ENCODE results near the gene ABCC5.
"Not testable (repeated sequence)": the region's sequence is repeated elsewhere in the genome, so short reads cannot be mapped to it uniquely, and the experiment has no call there.

ABCC5 gene

GRCh38 chr3:184017672-184018423, at the start of gene ABCC5:
Gene ABCC5, minus strand, starts transcription at chr3:184017884. Its CDS starts 3,492 bp downstream, at chr3:184014392.
- Histone ChIP-seq H3K9ac (ENCODE audit: low read depth, low read length) (peak within 1 kb of the TSS; percentile 96), H3K27me3 (ENCODE audit: insufficient read depth, low read length) (no peaks in the 10 kb centered on the region), H3K36me3 (ENCODE audit: insufficient read depth, low read depth, low read length) (peaks cover 10% of the 10 kb centered on the region), H3K4me1 (ENCODE audit: insufficient read depth, low read length) (peaks cover 15% of the 10 kb centered on the region; the same call in 1 of the 2 replicates), H3K27ac (ENCODE audit: low read length) (no peak within 1 kb of the TSS), H3K4me3 (ENCODE audit: low read length) (peak within 1 kb of the TSS; percentile 98), H3K9me3 (ENCODE audit: insufficient read depth, low read depth, low read length) (no peaks in the 10 kb centered on the region)

GRCh38 chr3:184066211-184066610, 48.5 kb upstream of the ABCC5 start:
- Histone ChIP-seq H3K9ac (ENCODE audit: low read depth, low read length) (no peak overlapping the region), H3K9me3 (ENCODE audit: insufficient read depth, low read depth, low read length) (peaks cover 3% of the 10 kb centered on the region), H3K4me3 (ENCODE audit: low read length) (no peak overlapping the region), H3K27ac (ENCODE audit: low read length) (no peak overlapping the region), H3K27me3 (ENCODE audit: insufficient read depth, low read length) (no peaks in the 10 kb centered on the region), H3K4me1 (ENCODE audit: insufficient read depth, low read length) (no peaks in the 10 kb centered on the region), H3K36me3 (ENCODE audit: insufficient read depth, low read depth, low read length) (no peaks in the 10 kb centered on the region)

GRCh38 chr3:184062637-184063036, 45.0 kb upstream of the ABCC5 start:
- no peak overlapping the region for H3K27ac ChIP-seq (ENCODE audit: low read length)
- H3K4me3 ChIP-seq (ENCODE audit: low read length), result no peak overlapping the region
- no peaks in the 10 kb centered on the region for H3K9me3 ChIP-seq (ENCODE audit: insufficient read depth, low read depth, low read length)
- H3K36me3 ChIP-seq (ENCODE audit: insufficient read depth, low read depth, low read length), result no peaks in the 10 kb centered on the region
- no peaks in the 10 kb centered on the region for H3K27me3 ChIP-seq (ENCODE audit: insufficient read depth, low read length)
- H3K9ac ChIP-seq (ENCODE audit: low read depth, low read length), result no peak overlapping the region
- H3K4me1 ChIP-seq (ENCODE audit: insufficient read depth, low read length), result no peaks in the 10 kb centered on the region

- Histone ChIP-seq H3K27ac (ENCODE audit: low read length) (no peak overlapping the region), H3K36me3 (ENCODE audit: insufficient read depth, low read depth, low read length) (no peaks in the 10 kb centered on the region), H3K9ac (ENCODE audit: low read depth, low read length) (no peak overlapping the region), H3K4me3 (ENCODE audit: low read length) (no peak overlapping the region), H3K4me1 (ENCODE audit: insufficient read depth, low read length) (no peaks in the 10 kb centered on the region), H3K9me3 (ENCODE audit: insufficient read depth, low read depth, low read length) (no peaks in the 10 kb centered on the region), H3K27me3 (ENCODE audit: insufficient read depth, low read length) (no peaks in the 10 kb centered on the region)
Measured at GRCh38 chr3:184059424-184059823, 41.7 kb upstream of the ABCC5 start.

GRCh38 chr3:184058029-184058428, 40.3 kb upstream of the ABCC5 start:
- no peaks in the 10 kb centered on the region for H3K27me3 ChIP-seq (ENCODE audit: insufficient read depth, low read length)
- no peak overlapping the region for H3K9ac ChIP-seq (ENCODE audit: low read depth, low read length)
- H3K27ac ChIP-seq (ENCODE audit: low read length), result no peak overlapping the region

GRCh38 chr3:184052767-184053166, 35.1 kb upstream of the ABCC5 start, which contains the start of gene HTR3C:
Gene HTR3C, plus strand, starts transcription at chr3:184053047. Its CDS starts 34 bp downstream, at chr3:184053081.
- Histone ChIP-seq H3K27me3 (ENCODE audit: insufficient read depth, low read length) (no peaks in the 10 kb centered on the region), H3K9me3 (ENCODE audit: insufficient read depth, low read depth, low read length) (no peaks in the 10 kb centered on the region), H3K4me3 (ENCODE audit: low read length) (no peak within 1 kb of the TSS), H3K36me3 (ENCODE audit: insufficient read depth, low read depth, low read length) (no peaks in the 10 kb centered on the region), H3K4me1 (ENCODE audit: insufficient read depth, low read length) (no peaks in the 10 kb centered on the region), H3K9ac (ENCODE audit: low read depth, low read length) (no peak within 1 kb of the TSS), H3K27ac (ENCODE audit: low read length) (no peak within 1 kb of the TSS)

More at GRCh38 chr3:184058029-184058428, 40.3 kb upstream of the ABCC5 start:
- Histone ChIP-seq H3K36me3 (ENCODE audit: insufficient read depth, low read depth, low read length) (no peaks in the 10 kb centered on the region), H3K4me3 (ENCODE audit: low read length) (no peak overlapping the region), H3K4me1 (ENCODE audit: insufficient read depth, low read length) (no peaks in the 10 kb centered on the region), H3K9me3 (ENCODE audit: insufficient read depth, low read depth, low read length) (no peaks in the 10 kb centered on the region)

GRCh38 chr3:184050217-184050847, 32.6 kb upstream of the ABCC5 start:
- Histone ChIP-seq H3K27ac (ENCODE audit: low read length) (no peak overlapping the region), H3K27me3 (ENCODE audit: insufficient read depth, low read length) (no peaks in the 10 kb centered on the region), H3K4me1 (ENCODE audit: insufficient read depth, low read length) (no peaks in the 10 kb centered on the region), H3K9me3 (ENCODE audit: insufficient read depth, low read depth, low read length) (no peaks in the 10 kb centered on the region), H3K36me3 (ENCODE audit: insufficient read depth, low read depth, low read length) (no peaks in the 10 kb centered on the region), H3K9ac (ENCODE audit: low read depth, low read length) (no peak overlapping the region), H3K4me3 (ENCODE audit: low read length) (no peak overlapping the region)

GRCh38 chr3:184045995-184046394, 28.3 kb upstream of the ABCC5 start:
- Histone ChIP-seq H3K27ac (ENCODE audit: low read length) (no peak overlapping the region), H3K4me3 (ENCODE audit: low read length) (no peak overlapping the region), H3K4me1 (ENCODE audit: insufficient read depth, low read length) (no peaks in the 10 kb centered on the region), H3K9me3 (ENCODE audit: insufficient read depth, low read depth, low read length) (no peaks in the 10 kb centered on the region), H3K27me3 (ENCODE audit: insufficient read depth, low read length) (no peaks in the 10 kb centered on the region), H3K9ac (ENCODE audit: low read depth, low read length) (no peak overlapping the region), H3K36me3 (ENCODE audit: insufficient read depth, low read depth, low read length) (no peaks in the 10 kb centered on the region)

- H3K9me3 ChIP-seq (ENCODE audit: insufficient read depth, low read depth, low read length), result no peaks in the 10 kb centered on the region
- H3K4me1 ChIP-seq (ENCODE audit: insufficient read depth, low read length), result no peaks in the 10 kb centered on the region
- no peaks in the 10 kb centered on the region for H3K27me3 ChIP-seq (ENCODE audit: insufficient read depth, low read length)
- no peak overlapping the region for H3K27ac ChIP-seq (ENCODE audit: low read length)
- H3K9ac ChIP-seq (ENCODE audit: low read depth, low read length), result no peak overlapping the region
- H3K36me3 ChIP-seq (ENCODE audit: insufficient read depth, low read depth, low read length), result no peaks in the 10 kb centered on the region
- H3K4me3 ChIP-seq (ENCODE audit: low read length), result no peak overlapping the region
Measured at GRCh38 chr3:184042617-184043016, 24.9 kb upstream of the ABCC5 start.

- H3K4me1 ChIP-seq (ENCODE audit: insufficient read depth, low read length), result no peaks in the 10 kb centered on the region
- no peak overlapping the region for H3K4me3 ChIP-seq (ENCODE audit: low read length)
- H3K27me3 ChIP-seq (ENCODE audit: insufficient read depth, low read length), result no peaks in the 10 kb centered on the region
- no peaks in the 10 kb centered on the region for H3K9me3 ChIP-seq (ENCODE audit: insufficient read depth, low read depth, low read length)
- no peak overlapping the region for H3K27ac ChIP-seq (ENCODE audit: low read length)
- H3K9ac ChIP-seq (ENCODE audit: low read depth, low read length), result no peak overlapping the region
- H3K36me3 ChIP-seq (ENCODE audit: insufficient read depth, low read depth, low read length), result no peaks in the 10 kb centered on the region
Measured at GRCh38 chr3:184040010-184040409, 22.3 kb upstream of the ABCC5 start.

- no peaks in the 10 kb centered on the region for H3K27me3 ChIP-seq (ENCODE audit: insufficient read depth, low read length)
- H3K27ac ChIP-seq (ENCODE audit: low read length), result no peak overlapping the region
- H3K9me3 ChIP-seq (ENCODE audit: insufficient read depth, low read depth, low read length), result no peaks in the 10 kb centered on the region
- H3K36me3 ChIP-seq (ENCODE audit: insufficient read depth, low read depth, low read length), result no peaks in the 10 kb centered on the region
- no peak overlapping the region for H3K4me3 ChIP-seq (ENCODE audit: low read length)
- H3K4me1 ChIP-seq (ENCODE audit: insufficient read depth, low read length), result no peaks in the 10 kb centered on the region
- no peak overlapping the region for H3K9ac ChIP-seq (ENCODE audit: low read depth, low read length)
Measured at GRCh38 chr3:184039414-184039813, 21.7 kb upstream of the ABCC5 start.

- not testable (repeated sequence) for H3K4me3 ChIP-seq (ENCODE audit: low read length); H3K9ac ChIP-seq (ENCODE audit: low read depth, low read length); H3K36me3 ChIP-seq (ENCODE audit: insufficient read depth, low read depth, low read length); H3K27ac ChIP-seq (ENCODE audit: low read length); H3K27me3 ChIP-seq (ENCODE audit: insufficient read depth, low read length); H3K9me3 ChIP-seq (ENCODE audit: insufficient read depth, low read depth, low read length); H3K4me1 ChIP-seq (ENCODE audit: insufficient read depth, low read length)
Measured at GRCh38 chr3:184038307-184038706, 20.6 kb upstream of the ABCC5 start.
